Fibroblast of villous mesenchyme (primary cell): Measurements from ENCODE around the gene THSD4. TPM values are rescaled to one million over a fixed set of nuclear protein-coding genes. Genes with fewer than 3 reads are reported as not detected.

ENCODE experiments used
- DNase-seq: peaks from one replicate; pipeline ENCODE4 v3.0.0-alpha.2; 2010; ENCODE audit warnings: low read depth
- H3K4me3 ChIP-seq: 2 replicates; pipeline ENCODE4 v1.5.1; 2011; ENCODE audit warnings: low read depth, mild to moderate bottlenecking, low read length
- CTCF ChIP-seq: IDR thresholded peaks from 2 replicates; pipeline ENCODE4 v1.5.1; 2012; ENCODE audit warnings: low read depth, mild to moderate bottlenecking, low read length; ENCODE audit not compliant: insufficient read depth
- total RNA-seq: library from RNA; depleted of rRNA; stranded (reverse); fragments of >200 nt; gene quantifications from 2 replicates; pipeline ENCODE4 v1.2.3, GENCODE V29; 2012

THSD4 gene
- total RNA-seq, 1 donor = 76.4 TPM

GRCh38 chr15:71422530-71423259 lies 307.4 kb downstream of the THSD4 start:
- no peak for DNase-seq
- H3K4me3 ChIP-seq = no peak overlapping the region
- TF ChIP-seq CTCF = no peak

GRCh38 chr15:71424765-71425164 lies 309.5 kb downstream of the THSD4 start:
- no peak overlapping the region for H3K4me3 ChIP-seq
- TF ChIP-seq CTCF = no peak
- peak; percentile 61 for DNase-seq

- no peak for DNase-seq
- no peak overlapping the region for H3K4me3 ChIP-seq
- no peak for TF ChIP-seq CTCF
Observed at GRCh38 chr15:71425388-71425787, 310.1 kb downstream of the THSD4 start.

- TF ChIP-seq CTCF = no peak
- no peak for DNase-seq
- H3K4me3 ChIP-seq = no peak overlapping the region
Observed at GRCh38 chr15:71426792-71427191, 311.5 kb downstream of the THSD4 start.

- H3K4me3 ChIP-seq = no peak overlapping the region
- DNase-seq = no peak
- no peak for TF ChIP-seq CTCF
Observed at GRCh38 chr15:71430782-71431181, 315.5 kb downstream of the THSD4 start.

- H3K4me3 ChIP-seq = no peak overlapping the region
- no peak for TF ChIP-seq CTCF
- no peak for DNase-seq
Observed at GRCh38 chr15:71431343-71432336, 316.4 kb downstream of the THSD4 start.
